ENCODE data around the gene RTN4RL1. TPM values are rescaled to one million over a fixed set of nuclear protein-coding genes. Genes with fewer than 3 reads are reported as not detected.

RTN4RL1 gene
- total RNA-seq, 4 donors from 2014 or later = 0.50 to 0.86 (median 0.67) TPM

DNA sequence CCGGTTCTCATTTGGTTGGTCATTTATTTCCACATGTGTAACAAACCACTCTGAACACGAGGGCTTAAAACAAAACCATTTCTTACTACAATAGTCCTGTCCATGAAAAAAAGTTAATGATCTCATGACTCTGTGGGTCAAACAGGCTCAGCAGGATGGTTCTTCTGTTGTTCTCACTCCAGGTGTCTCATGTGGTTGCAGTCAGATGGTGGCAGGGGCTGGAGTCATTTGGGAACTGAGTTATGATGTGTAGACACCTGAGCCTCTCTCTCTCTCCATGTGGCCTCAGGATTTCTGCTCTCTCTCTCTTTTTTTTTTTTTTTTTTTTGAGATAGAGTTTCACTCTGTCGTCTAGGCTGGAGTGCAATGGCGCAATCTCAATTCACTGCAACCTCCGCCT is 55.4 kb downstream of the RTN4RL1 start:
- intact Hi-C loops (cut with DNase I) = no loop called here
- Histone ChIP-seq H3K27me3 (peaks cover 0 to 69% (median 0%) of the 10 kb centered on the region in 4 donors), H3K4me1 (no peaks in the 10 kb centered on the region), H3K36me3 (no peaks in the 10 kb centered on the region), H3K4me3 (no peak overlapping the region), H3K9me3 (no peaks in the 10 kb centered on the region), H3K27ac (replicated peaks in 1 of 4) (no peak overlapping the region)
- 74% methylated on average over 5 of the region's 5 CpGs for WGBS
- no peak for DNase-seq (ENCODE audit: extremely low spot score)
- TF ChIP-seq POLR2A (IDR thresholded peaks at IDR 0.05; ENCODE audit: low read depth) = no peak
- no peak for TF ChIP-seq CTCF (IDR thresholded peaks at IDR 0.05)
- no peak for TF ChIP-seq POLR2AphosphoS5 (IDR thresholded peaks at IDR 0.05)
- TF ChIP-seq EP300 (IDR thresholded peaks at IDR 0.05) = no peak

DNA sequence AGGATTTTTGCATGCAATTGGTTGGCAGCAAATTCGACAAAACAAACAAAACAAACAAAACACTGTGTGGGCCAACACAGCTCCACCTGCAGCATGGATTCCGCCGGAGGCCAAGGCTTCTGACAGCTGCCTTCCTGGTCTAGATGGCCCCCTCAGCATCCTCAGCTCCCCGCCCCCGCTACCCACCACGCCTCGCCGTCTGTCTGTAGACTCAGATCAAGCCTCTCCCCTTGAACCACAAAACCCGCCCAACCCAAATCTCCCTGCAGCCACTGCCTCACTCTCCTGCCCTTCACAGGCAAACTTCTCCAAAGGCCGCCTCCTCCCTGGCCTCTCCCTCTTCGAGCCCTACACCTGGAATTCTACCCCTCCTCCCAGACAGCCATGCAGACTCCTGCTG is 57.9 kb downstream of the RTN4RL1 start:
- no peak for DNase-seq (ENCODE audit: extremely low spot score)
- no peak for TF ChIP-seq POLR2A (IDR thresholded peaks at IDR 0.05; ENCODE audit: low read depth)
- TF ChIP-seq CTCF (IDR thresholded peaks at IDR 0.05) = no peak
- no peak for TF ChIP-seq EP300 (IDR thresholded peaks at IDR 0.05)
- TF ChIP-seq POLR2AphosphoS5 (IDR thresholded peaks at IDR 0.05) = no peak
- Histone ChIP-seq H3K4me3 (no peak overlapping the region), H3K9me3 (no peaks in the 10 kb centered on the region), H3K4me1 (no peaks in the 10 kb centered on the region), H3K36me3 (no peaks in the 10 kb centered on the region), H3K27ac (replicated peaks in 1 of 4) (no peak overlapping the region), H3K27me3 (peaks cover 0 to 50% (median 0%) of the 10 kb centered on the region in 4 donors)
- intact Hi-C loops (cut with DNase I) = no loop called here
- 82% methylated on average over 11 of the region's 11 CpGs for WGBS

DNA sequence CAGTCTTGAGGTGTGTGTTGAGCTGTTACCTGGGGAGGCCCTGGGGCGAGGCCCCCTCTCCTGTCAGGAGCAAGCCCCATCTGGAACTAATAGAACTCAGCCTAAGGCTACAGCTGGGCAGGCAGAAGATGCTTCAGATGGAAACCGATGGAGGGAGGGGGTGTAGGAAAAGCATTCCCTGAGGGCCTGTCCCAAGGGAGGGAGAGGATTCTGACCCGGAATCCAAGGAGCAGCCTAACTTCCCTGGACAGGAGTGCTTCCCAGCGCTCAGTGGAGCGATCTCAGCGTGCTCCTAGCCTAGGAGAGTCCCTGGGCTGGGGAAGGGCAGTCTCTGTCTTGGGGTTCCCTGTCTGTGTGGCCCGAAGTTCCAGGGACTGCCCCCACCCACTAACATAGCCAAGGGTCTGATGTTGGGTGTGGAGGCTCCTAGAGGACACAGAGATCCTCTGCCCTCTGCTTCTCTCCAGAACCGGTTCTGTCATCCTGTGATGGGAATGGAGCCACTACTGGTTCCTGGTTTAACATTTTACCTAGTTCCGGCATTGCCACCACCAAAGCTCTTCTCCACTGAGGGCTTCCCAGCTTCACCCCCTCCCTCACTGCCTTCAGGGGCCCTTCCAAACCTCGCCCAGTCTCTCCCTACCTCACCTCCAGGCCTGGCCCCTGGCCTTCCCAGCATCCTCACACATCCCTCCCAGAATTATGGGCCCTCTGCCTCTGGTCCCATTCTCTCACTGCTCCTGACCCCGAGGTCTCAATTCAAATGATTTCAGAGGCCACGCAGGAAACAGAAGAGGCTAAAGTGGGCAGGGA is 58.7 kb downstream of the RTN4RL1 start:
- intact Hi-C loops (cut with DNase I) = no loop called here
- no peaks in the 10 kb centered on the region for H3K4me1 ChIP-seq
- TF ChIP-seq POLR2AphosphoS5 (IDR thresholded peaks at IDR 0.05) (no peak), POLR2A (IDR thresholded peaks at IDR 0.05; ENCODE audit: low read depth) (no peak), CTCF (IDR thresholded peaks at IDR 0.05) (no peak), EP300 (IDR thresholded peaks at IDR 0.05) (no peak)

DNA sequence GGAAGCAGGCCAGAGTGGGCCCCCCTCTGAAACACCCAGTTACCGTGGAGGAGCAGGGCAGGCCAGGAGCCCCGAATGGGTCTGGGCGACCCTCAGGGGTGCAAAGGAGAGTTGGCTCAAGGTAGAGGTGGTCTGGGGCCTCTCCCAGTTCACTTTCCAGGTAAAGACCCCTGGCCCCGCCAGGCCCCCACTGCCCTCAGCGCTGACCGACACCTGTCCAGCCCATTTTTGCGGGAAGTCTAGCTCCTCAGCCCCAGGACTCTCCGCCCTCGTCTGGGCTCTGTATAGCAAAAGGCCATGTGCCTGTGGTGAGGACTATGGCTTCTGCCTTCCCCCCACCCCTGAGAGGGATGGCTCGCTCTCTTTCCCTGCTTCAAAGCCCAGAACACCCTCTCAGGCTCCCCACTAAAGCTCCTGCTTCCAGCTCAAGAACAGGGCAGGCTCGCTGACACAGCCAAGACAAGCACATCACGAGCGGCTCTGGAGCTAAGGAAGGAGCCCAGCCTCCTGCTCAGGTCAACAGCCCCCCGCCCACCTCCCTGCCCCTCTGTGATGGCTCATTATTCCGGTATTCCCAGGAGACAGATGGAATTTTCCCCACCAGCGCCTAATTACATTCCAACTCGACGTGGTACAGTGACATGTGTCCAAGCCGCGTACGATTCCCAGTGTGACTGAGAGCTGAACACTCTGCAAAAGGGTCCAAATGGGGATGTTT is 59.4 kb downstream of the RTN4RL1 start:
- Histone ChIP-seq H3K4me3 (no peak overlapping the region), H3K27ac (replicated peaks in 1 of 4) (no peak overlapping the region), H3K4me1 (peaks cover 0 to 5% (median 3%) of the 10 kb centered on the region in 4 donors), H3K9me3 (no peaks in the 10 kb centered on the region), H3K27me3 (peaks cover 0 to 46% (median 0%) of the 10 kb centered on the region in 4 donors), H3K36me3 (no peaks in the 10 kb centered on the region)
- intact Hi-C loops (cut with DNase I) = no loop called here
- TF ChIP-seq POLR2AphosphoS5 (IDR thresholded peaks at IDR 0.05) (no peak), EP300 (IDR thresholded peaks at IDR 0.05) (no peak), POLR2A (IDR thresholded peaks at IDR 0.05; ENCODE audit: low read depth) (no peak), CTCF (IDR thresholded peaks at IDR 0.05) (no peak)
- 86% methylated on average over 21 of the region's 21 CpGs for WGBS
- DNase-seq (ENCODE audit: extremely low spot score) = no peak

More for the DNA sequence above, 58.7 kb downstream of the RTN4RL1 start:
- no peak for DNase-seq (ENCODE audit: extremely low spot score)
- 75% methylated on average over 12 of the region's 12 CpGs for WGBS
- Histone ChIP-seq H3K27me3 (peaks cover 0 to 48% (median 0%) of the 10 kb centered on the region in 4 donors), H3K27ac (replicated peaks in 1 of 4) (no peak overlapping the region), H3K9me3 (no peaks in the 10 kb centered on the region), H3K4me3 (no peak overlapping the region), H3K36me3 (no peaks in the 10 kb centered on the region)

Data from esophagus muscularis mucosa (tissue), 4 donors.